IMR-90 (cell line): Measurements from ENCODE around the gene KLHL30.

Experiments
- BHLHE40 ChIP-seq: fragments of 150-350 bp; IDR thresholded peaks from 2 replicates; pipeline ENCODE4 v1.6.1; 2016; ENCODE audit warnings: mild to moderate bottlenecking, low read depth, low read length
- CEBPB ChIP-seq: IDR thresholded peaks from 2 replicates; pipeline ENCODE4 v1.6.1; 2012; ENCODE audit warnings: low read depth, low read length, improper control_type of control experiment
- MXI1 ChIP-seq: IDR thresholded peaks from 2 replicates; pipeline ENCODE4 v1.6.1; 2012; ENCODE audit warnings: low read depth, mild to moderate bottlenecking, low read length, moderate library complexity, borderline replicate concordance
- POLR2A ChIP-seq: IDR thresholded peaks from 2 replicates; pipeline ENCODE4 v1.6.1; 2012; ENCODE audit warnings: mild to moderate bottlenecking, low read depth, low read length
- SMC3 ChIP-seq: fragments of 150-350 bp; IDR thresholded peaks from 2 replicates; pipeline ENCODE4 v1.6.1; 2016; ENCODE audit warnings: low read depth, mild to moderate bottlenecking, antibody characterized with exemption, low read length, moderate library complexity
- TF ChIP-seq, protein P1 (sequence below): conservative IDR thresholded peaks from 2 replicates; pipeline ENCODE4 v1.5.1; 2012; ENCODE audit warnings: mild to moderate bottlenecking, low read depth, low read length, improper control_type of control experiment
- TF ChIP-seq, protein P2 (sequence below): fragments of 150-350 bp; IDR thresholded peaks from 2 replicates; pipeline ENCODE4 v1.6.1; 2017; ENCODE audit warnings: mild to moderate bottlenecking, antibody characterized with exemption, low read length, low read depth

DNA sequence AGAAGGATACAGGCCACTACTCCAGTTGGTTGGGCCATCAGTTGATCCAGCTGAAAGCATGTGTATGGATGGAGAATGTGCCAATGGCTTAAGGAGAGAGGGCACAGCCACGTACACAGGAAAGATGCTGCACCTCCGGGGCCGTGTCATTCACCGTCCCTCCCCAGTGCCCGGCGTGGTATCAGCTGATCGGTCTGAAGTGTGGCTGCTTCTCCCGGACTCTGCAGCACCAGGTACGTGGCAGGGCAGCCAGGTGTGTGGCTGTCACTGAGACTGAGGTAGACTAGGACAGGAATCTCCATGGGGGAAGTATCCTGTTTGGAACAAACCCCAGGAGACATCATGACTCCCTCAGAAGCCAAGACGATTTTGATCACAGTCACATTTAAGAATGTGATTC, 16.1 kb downstream of the KLHL30 start:
- TF ChIP-seq, protein P1, sequence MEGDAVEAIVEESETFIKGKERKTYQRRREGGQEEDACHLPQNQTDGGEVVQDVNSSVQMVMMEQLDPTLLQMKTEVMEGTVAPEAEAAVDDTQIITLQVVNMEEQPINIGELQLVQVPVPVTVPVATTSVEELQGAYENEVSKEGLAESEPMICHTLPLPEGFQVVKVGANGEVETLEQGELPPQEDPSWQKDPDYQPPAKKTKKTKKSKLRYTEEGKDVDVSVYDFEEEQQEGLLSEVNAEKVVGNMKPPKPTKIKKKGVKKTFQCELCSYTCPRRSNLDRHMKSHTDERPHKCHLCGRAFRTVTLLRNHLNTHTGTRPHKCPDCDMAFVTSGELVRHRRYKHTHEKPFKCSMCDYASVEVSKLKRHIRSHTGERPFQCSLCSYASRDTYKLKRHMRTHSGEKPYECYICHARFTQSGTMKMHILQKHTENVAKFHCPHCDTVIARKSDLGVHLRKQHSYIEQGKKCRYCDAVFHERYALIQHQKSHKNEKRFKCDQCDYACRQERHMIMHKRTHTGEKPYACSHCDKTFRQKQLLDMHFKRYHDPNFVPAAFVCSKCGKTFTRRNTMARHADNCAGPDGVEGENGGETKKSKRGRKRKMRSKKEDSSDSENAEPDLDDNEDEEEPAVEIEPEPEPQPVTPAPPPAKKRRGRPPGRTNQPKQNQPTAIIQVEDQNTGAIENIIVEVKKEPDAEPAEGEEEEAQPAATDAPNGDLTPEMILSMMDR, result no peak
- TF ChIP-seq BHLHE40 (no peak), POLR2A (no peak), MXI1 (no peak), SMC3 (no peak), CEBPB (no peak)
- TF ChIP-seq, protein P2, sequence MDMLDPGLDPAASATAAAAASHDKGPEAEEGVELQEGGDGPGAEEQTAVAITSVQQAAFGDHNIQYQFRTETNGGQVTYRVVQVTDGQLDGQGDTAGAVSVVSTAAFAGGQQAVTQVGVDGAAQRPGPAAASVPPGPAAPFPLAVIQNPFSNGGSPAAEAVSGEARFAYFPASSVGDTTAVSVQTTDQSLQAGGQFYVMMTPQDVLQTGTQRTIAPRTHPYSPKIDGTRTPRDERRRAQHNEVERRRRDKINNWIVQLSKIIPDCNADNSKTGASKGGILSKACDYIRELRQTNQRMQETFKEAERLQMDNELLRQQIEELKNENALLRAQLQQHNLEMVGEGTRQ, result no peak
